ENCODE results near the gene PAX8. TPM values are rescaled to one million over a fixed set of nuclear protein-coding genes. Genes with fewer than 3 reads are reported as not detected.

PAX8 gene
- polyA plus RNA-seq, 1 experiment: 1.6 TPM

Other genes with a start within 250 kb of the PAX8 start
- gene IL36B, start 226.1 kb downstream of the PAX8 start, polyA plus RNA-seq (2011; rRNA removed): not detected in 2 replicates
- not detected in 2 replicates for gene IL36RN, start 219.7 kb downstream of the PAX8 start, polyA plus RNA-seq (2011; rRNA removed)
- gene IL1F10, start 211.0 kb downstream of the PAX8 start, polyA plus RNA-seq (2011; rRNA removed): not detected in 2 replicates
- gene IL1RN, start 151.3 kb downstream of the PAX8 start, polyA plus RNA-seq (2011; rRNA removed): not detected in 2 replicates
- gene PSD4, start 105.0 kb downstream of the PAX8 start, polyA plus RNA-seq (2011; rRNA removed): 0.93 and 1.9 TPM in 2 replicates
- gene ZNG1B, start 158.8 kb upstream of the PAX8 start, polyA plus RNA-seq (2011; rRNA removed): 7.0 and 18.4 TPM in 2 replicates
- gene FOXD4L1, start 219.7 kb upstream of the PAX8 start, polyA plus RNA-seq (2011; rRNA removed): 0.02 TPM in 1 of 2 replicates, not detected in the other